Astrocyte (in vitro differentiated cells and primary cell): Measurements from ENCODE around the gene BMPR1B. TPM values are rescaled to one million over a fixed set of nuclear protein-coding genes. Genes with fewer than 3 reads are reported as not detected.

Experiments
- DNase-seq: peaks from one replicate; pipeline ENCODE4 v3.0.0-alpha.2; 2010; ENCODE audit warnings: low read depth
- FAIRE-seq: peaks from 2 replicates; lab custom pipeline; 2011; peaks lifted over from hg19 to GRCh38; lab: Jason Lieb, UNC
- H2AFZ ChIP-seq: 2 replicates; pipeline ENCODE4 v1.6.0; 2012; ENCODE audit warnings: low read depth, low read length, inconsistent platforms
- H3K27ac ChIP-seq: 2 replicates; pipeline ENCODE4 v1.5.1; 2011; ENCODE audit warnings: low read depth, low read length, inconsistent platforms
- H3K27me3 ChIP-seq: 2 replicates; pipeline ENCODE4 v1.6.0; 2011; ENCODE audit warnings: low read length, inconsistent platforms; ENCODE audit not compliant: insufficient read depth
- H3K36me3 ChIP-seq: 2 replicates; pipeline ENCODE4 v1.5.1; 2011; ENCODE audit warnings: low read length, inconsistent platforms; ENCODE audit not compliant: insufficient read depth
- H3K4me1 ChIP-seq: 2 replicates; pipeline ENCODE4 v1.5.1; 2011; ENCODE audit warnings: low read length, inconsistent platforms; ENCODE audit not compliant: insufficient read depth
- H3K4me2 ChIP-seq: 2 replicates; pipeline ENCODE4 v1.6.0; 2012; ENCODE audit warnings: low read length, inconsistent platforms
- H3K4me3 ChIP-seq: 2 replicates; pipeline ENCODE4 v1.5.1; 2011; ENCODE audit warnings: low read depth, mild to moderate bottlenecking, low read length, inconsistent platforms; ENCODE audit not compliant: insufficient read depth
- H3K79me2 ChIP-seq: 2 replicates; pipeline ENCODE4 v1.6.0; 2012; ENCODE audit warnings: mild to moderate bottlenecking, low read length, inconsistent platforms; ENCODE audit not compliant: insufficient read depth
- H3K9ac ChIP-seq: 2 replicates; pipeline ENCODE4 v1.6.0; 2012; ENCODE audit warnings: mild to moderate bottlenecking, low read length, inconsistent platforms
- H3K9me3 ChIP-seq: 2 replicates; pipeline ENCODE4 v1.5.1; 2012; ENCODE audit warnings: low read depth, mild to moderate bottlenecking, low read length, inconsistent platforms; ENCODE audit not compliant: insufficient read depth
- H4K20me1 ChIP-seq: 2 replicates; pipeline ENCODE4 v1.6.0; 2012; ENCODE audit warnings: low read length, inconsistent platforms; ENCODE audit not compliant: insufficient read depth
- H3K27ac Mint-ChIP-seq: one replicate; pipeline ENCODE4 v1.8.0; 2021; ENCODE audit warnings: mild to moderate bottlenecking, mixed read lengths; ENCODE audit not compliant: unreplicated experiment
- H3K27me3 Mint-ChIP-seq: one replicate; pipeline ENCODE4 v1.8.0; 2021; ENCODE audit warnings: low read depth, mixed read lengths; ENCODE audit not compliant: unreplicated experiment
- H3K36me3 Mint-ChIP-seq: one replicate; pipeline ENCODE4 v1.8.0; 2021; ENCODE audit warnings: low read depth, mixed read lengths; ENCODE audit not compliant: unreplicated experiment
- H3K4me1 Mint-ChIP-seq: one replicate; pipeline ENCODE4 v1.8.0; 2021; ENCODE audit warnings: low read depth, mixed read lengths; ENCODE audit not compliant: unreplicated experiment
- H3K4me3 Mint-ChIP-seq: one replicate; pipeline ENCODE4 v1.8.0; 2021; ENCODE audit warnings: mild to moderate bottlenecking, moderate library complexity, mixed read lengths; ENCODE audit not compliant: unreplicated experiment
- H3K9me3 Mint-ChIP-seq: one replicate; pipeline ENCODE4 v1.8.0; 2021; ENCODE audit warnings: mild to moderate bottlenecking, mixed read lengths; ENCODE audit not compliant: unreplicated experiment
- EZH2 ChIP-seq: IDR thresholded peaks from 2 replicates; pipeline ENCODE4 v1.6.1; 2012; ENCODE audit warnings: mild to moderate bottlenecking, low read length, inconsistent platforms; ENCODE audit not compliant: insufficient read depth
- total RNA-seq: library from RNA; stranded (reverse); gene quantifications from 2 replicates; pipeline ENCODE4 v1.2.1, GENCODE V29; 2021
- TF ChIP-seq, protein P1 (sequence below): IDR thresholded peaks from 2 replicates; pipeline ENCODE4 v1.5.1; 2011; ENCODE audit warnings: low read depth, mild to moderate bottlenecking, inconsistent platforms, low read length, moderate library complexity; ENCODE audit not compliant: insufficient read depth

BMPR1B gene
- total RNA-seq, 1 donor from 2014 or later: 14.1 TPM

DNA sequence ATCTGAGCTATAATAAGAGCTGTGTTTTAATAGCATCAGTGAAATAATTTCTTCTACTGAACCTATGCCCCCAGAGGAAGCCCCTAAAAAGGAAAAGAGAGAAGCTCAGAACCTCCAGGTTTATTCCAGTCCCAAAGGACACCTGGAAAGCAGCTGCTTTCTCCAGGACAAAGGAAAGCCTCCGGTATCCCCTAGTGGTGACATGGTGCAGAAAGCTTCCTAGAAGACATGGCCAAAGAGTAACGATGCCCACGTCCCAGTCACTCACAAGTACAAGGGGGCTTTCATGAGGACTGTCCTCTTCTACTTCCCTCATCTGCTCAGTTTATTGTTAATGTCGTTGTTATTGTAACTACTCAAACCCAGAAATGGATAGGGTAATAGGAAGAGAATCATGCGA lies 447.1 kb downstream of the BMPR1B start:
- H3K27me3 Mint-ChIP-seq: no peaks in the 10 kb centered on the region
- Histone ChIP-seq H3K4me3 (no peak overlapping the region), H3K27ac (no peak overlapping the region), H3K9me3 (no peaks in the 10 kb centered on the region), H3K27me3 (no peaks in the 10 kb centered on the region), H3K36me3 (no peaks in the 10 kb centered on the region), H3K9ac (no peak overlapping the region), H4K20me1 (no peaks in the 10 kb centered on the region), H3K79me2 (no peaks in the 10 kb centered on the region), H3K4me1 (no peaks in the 10 kb centered on the region), H3K4me2 (no peak overlapping the region), H2AFZ (no peak overlapping the region)
- peak overlapping the region; percentile 41 for H3K27ac Mint-ChIP-seq
- peaks cover 9% of the 10 kb centered on the region for H3K4me1 Mint-ChIP-seq
- peaks cover 2% of the 10 kb centered on the region for H3K9me3 Mint-ChIP-seq
- FAIRE-seq: no peak
- no peak overlapping the region for H3K4me3 Mint-ChIP-seq
- no peak for DNase-seq
- no peaks in the 10 kb centered on the region for H3K36me3 Mint-ChIP-seq
- TF ChIP-seq EZH2: no peak
- TF ChIP-seq, protein P1, sequence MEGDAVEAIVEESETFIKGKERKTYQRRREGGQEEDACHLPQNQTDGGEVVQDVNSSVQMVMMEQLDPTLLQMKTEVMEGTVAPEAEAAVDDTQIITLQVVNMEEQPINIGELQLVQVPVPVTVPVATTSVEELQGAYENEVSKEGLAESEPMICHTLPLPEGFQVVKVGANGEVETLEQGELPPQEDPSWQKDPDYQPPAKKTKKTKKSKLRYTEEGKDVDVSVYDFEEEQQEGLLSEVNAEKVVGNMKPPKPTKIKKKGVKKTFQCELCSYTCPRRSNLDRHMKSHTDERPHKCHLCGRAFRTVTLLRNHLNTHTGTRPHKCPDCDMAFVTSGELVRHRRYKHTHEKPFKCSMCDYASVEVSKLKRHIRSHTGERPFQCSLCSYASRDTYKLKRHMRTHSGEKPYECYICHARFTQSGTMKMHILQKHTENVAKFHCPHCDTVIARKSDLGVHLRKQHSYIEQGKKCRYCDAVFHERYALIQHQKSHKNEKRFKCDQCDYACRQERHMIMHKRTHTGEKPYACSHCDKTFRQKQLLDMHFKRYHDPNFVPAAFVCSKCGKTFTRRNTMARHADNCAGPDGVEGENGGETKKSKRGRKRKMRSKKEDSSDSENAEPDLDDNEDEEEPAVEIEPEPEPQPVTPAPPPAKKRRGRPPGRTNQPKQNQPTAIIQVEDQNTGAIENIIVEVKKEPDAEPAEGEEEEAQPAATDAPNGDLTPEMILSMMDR: peak; percentile 50
